ENCODE measurements around the gene COL15A1.

COL15A1 gene

GRCh38 chr9:98974106-98974505 lies 30.4 kb downstream of the COL15A1 start:
- DNase-seq, result no peak

GRCh38 chr9:98974554-98974953 lies 30.8 kb downstream of the COL15A1 start:
- no peak for DNase-seq

GRCh38 chr9:98974994-98975712 lies 31.4 kb downstream of the COL15A1 start:
- peak; percentile 28 to 71 for DNase-seq

DNA sequence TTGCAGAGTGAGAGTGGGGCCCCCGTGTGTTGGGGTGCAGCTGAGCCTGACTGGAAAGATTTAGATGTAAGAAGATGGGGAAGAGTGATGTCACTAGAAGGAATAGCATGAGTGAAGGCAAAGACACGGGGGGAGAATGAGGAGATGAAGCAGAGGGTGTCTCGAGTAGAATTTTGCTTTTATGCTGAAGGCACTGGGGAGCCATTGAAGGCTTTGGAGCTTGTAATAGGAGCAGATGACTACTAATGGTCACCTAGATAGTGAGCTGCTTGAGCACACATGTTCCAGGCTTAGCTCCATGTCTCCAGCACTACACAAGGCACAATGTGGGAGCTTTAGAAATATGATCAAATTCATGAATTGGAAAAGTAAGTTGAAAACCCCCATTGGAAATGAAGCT lies 32.1 kb downstream of the COL15A1 start:
- DNase-seq, result no peak

DNA sequence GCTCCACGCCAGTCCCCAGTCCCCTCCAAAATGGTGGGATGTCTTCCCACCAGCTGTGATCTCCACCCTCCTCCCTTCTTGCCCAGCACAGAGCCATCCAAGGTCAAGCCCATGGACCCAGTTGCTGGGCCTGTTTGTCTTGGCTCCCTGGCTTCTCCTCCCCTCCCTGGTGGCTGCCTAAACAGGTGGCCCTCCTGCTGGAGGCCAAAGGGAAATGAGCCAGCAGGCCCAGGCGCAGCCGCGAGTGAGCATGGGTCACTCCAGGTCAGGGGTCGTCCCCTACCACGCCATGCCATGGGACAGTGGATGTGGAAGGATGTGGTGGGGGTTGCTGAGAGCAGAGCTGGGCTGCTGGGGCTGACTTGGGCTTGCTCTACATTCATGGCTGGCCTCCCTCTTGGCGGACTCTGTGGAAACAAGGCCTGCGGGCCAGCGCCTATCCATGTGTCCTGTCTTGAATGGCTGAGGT lies 33.6 kb downstream of the COL15A1 start:
- no peak for DNase-seq

DNA sequence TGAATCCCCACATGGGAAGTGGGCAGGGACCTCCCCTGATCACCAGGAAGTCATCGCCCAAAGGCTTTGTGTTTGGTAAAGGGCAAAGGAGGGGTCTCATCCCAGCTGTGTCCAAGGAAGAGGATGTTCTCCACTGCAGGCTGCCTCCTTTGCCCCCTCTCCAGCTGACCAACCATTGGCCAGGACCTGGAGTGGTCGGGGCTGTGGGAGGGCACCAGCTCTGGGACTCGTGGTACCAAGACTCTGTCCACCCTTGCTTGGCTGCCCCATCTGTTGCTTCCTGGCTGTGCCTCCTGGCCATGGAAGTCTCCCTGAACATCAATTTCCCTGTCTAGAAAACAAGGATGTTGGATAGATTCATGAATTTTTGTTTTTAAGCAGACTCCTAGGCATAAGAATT lies 34.1 kb downstream of the COL15A1 start:
- no peak for DNase-seq

DNA sequence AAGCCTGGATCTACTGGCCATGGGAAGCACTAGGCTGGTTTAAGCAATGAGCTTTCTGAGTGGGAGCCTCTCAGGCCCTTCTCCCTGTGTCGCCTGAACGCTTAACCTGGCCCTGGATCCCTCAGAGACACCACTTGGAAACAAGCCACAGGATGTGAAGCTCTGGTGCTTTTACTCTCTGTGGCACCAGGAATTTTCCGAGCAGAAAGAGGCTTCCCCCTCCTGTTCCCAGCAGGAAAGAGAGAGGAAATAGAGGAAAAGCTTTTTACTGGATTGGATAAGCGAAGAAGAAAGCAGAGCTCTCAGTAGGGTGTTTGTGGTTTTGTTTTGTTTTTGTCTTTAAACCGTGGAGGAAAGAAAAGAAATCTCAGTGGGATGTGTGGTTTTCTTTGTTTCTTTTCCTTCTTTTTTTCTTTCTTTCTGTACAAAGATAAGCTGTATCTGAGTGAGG lies 34.5 kb downstream of the COL15A1 start:
- no peak for DNase-seq

GRCh38 chr9:98980291-98980690 lies 36.6 kb downstream of the COL15A1 start:
- no peak for DNase-seq

GRCh38 chr9:98983295-98984268 lies 39.9 kb downstream of the COL15A1 start:
- DNase-seq, result no peak

DNA sequence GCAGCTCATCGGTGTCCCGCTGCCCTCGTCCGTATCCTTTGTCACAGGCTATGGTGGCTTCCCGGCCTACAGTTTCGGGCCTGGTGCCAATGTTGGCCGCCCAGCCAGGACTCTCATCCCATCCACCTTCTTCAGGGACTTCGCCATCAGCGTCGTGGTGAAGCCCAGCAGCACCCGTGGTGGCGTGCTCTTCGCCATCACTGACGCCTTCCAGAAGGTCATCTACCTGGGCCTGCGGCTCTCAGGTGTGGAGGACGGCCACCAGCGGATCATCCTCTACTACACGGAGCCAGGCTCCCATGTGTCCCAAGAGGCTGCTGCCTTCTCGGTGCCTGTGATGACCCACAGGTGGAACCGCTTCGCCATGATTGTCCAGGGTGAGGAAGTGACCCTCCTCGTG lies 41.9 kb downstream of the COL15A1 start:
- DNase-seq, result no peak

- no peak for DNase-seq
These were observed 43.4 kb downstream of the COL15A1 start for GRCh38 chr9:98986866-98987651.

GRCh38 chr9:98989036-98990000 lies 45.6 kb downstream of the COL15A1 start:
- no peak for DNase-seq

DNA sequence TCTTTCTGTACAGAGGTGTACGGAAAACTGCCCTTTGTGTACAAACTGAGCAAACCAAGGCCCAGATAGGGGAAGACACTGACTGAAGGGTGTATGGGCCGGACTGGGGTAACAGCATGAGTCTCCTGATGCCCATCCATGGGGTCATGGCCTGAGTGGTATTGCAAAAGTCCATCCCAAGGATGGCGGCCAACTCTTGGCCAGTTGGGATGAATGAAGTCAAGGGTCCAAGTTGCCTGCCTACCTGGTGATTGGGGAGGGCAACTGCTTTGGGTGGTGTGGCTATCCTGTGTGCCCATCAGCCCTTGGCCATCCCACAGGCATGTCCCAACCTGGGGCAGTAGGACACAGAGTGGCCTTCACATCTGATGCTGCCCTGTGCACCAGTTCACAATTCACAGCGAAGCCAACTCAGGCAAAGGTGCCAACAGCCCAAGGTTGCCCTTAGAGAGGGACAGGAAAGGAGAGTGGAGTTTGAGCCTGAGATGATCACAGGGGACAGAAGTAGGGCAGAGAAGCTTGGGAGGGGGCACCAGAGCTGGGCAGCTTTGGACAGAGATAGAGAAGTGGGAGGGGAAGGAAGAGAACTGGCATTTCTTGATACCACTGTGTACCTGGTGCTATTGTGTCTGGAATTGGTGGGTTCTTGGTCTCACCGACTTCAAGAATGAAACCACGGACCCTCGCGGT lies 46.6 kb downstream of the COL15A1 start:
- no peak for DNase-seq

DNA sequence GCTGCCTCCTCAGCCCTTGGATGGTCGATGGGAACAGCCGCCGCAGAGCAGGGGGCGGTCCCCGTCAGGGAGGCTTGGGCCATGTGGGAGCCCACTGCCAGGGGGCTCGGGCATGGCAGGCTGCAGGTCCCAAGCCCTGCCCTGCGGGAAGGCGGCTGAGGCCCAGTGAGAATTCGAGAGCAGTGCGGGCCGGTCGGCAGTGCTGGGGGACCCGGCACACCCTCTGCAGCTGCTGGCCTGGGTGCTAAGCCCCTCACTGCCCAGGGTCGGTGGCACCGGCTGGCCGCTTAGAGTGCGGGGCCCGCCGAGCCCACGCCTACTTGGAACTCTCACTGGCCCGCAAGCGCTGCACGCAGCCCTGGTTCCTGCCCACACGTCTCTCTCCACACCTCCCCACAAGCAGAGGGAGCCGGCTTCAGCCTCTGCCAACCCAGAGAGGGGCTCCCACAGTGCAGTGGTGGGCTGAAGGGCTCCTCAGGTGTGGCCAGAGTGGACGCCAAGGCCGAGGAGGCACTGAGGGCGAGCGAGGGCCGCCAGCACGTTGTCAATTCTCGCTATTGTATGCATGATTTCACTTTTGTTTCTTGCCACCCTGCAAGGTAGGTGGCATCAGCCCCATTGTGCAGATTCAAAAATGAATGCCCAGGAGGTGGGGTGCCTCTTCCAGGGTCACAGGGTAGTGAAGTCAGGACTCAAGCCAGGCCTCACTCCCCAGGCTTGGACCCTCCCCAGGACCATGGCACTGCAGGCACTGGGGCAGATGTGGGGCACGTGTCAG lies 48.6 kb downstream of the COL15A1 start:
- no peak for DNase-seq

- DNase-seq, result no peak
These were observed 49.3 kb downstream of the COL15A1 start for GRCh38 chr9:98992885-98993569.

DNA sequence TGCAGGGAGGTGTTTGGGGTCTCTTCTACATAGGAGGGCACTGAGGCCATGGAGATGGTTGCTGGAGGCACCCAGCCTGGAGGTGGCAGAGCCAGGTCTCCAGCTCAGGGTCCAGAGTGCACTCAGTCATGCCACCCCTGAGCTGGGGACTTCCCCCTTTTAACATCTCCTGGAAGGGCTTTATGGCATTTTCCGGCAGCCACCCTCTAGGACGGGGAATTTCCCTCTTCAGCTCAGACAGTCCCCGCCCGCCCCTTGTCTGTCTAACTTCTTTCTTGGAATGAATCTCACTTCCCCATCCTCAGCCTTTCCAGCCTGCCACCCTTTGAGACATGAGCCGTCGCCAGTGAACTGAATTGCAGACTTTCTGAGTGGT lies 49.9 kb downstream of the COL15A1 start:
- DNase-seq, result peak in 1 of 2 donors; percentile 12

DNA sequence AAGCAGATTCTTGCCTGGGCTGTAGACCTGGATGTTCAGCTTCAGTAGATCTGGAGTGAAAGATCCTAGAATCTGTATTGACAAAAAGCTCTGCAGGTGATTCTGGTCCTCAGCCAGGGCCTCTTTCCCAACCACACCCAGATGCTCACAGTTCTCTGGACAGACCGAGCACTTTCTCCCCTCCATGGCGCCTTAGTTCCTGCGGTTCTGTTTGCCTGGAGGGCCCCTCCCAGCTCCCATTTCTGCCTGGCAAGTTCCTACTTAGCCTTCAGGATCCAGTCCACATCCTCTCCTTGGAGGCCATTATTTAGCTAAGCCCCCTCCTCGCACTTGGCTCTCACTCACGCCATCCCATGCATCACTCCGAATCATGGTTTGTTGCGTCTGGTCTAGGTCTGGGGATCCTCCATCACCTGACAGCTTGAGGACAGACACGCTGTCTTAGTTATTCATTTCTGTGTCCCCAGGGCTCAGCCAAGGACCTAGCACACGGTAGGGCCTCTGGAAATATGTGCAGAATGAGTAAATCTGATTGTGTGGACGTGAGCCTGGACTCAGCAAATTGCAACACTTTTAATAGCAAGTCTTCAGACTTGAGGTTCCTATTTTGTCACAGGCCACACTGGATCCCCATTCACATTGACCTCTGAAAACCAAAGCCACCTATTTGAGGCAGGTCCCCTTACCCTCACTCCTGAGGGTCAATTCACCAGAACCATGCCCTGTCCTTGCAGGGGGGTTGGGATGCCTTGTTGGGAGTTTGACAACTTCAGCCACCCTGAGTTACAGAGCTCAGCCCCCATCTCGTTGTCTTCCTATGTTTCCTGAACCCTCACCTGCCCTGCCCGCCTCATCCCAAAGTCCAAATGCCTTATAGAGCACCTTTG lies 50.7 kb downstream of the COL15A1 start:
- DNase-seq, result no peak

DNA sequence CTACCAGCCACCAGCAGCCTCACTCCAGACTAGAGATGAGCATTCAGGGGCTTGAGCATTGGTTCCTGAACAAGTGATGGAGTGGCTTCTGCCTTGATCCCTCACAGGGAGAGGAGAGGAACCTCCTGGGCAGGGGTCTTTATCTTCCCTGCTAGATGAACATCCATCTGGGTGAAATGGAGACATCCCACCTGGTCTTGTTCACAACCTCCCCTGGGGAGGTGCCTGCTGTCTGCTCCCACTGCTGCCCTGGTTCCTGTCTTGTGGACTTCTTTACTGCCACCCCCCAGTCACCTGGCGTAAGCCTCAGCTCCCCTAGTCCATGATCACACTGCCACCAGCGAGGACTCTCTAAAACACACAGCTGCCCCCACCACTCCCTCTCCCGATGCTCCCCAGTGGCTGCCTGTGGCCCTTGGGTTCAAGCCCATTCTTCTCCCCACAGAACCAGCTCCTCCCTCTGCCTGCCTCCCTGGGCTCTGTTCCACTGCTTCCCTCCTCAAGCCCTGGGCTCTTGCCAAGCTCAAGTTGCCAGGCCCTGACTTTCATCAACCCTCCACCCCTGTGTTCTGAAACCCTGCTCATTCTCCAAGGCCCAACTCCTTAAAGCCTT lies 51.5 kb downstream of the COL15A1 start:
- DNase-seq, result no peak
